DOHH2 (cell line): Measurements from ENCODE around the gene RBM28.

Source experiments
- H3F3A ChIP-seq: fragments of 200-600 bp; sonication (generic), shearing (Covaris generic); 2 replicates; pipeline ENCODE4 v1.6.0; 2016; ENCODE audit warnings: antibody characterized with exemption, mild to moderate bottlenecking; ENCODE audit not compliant: control insufficient read depth, insufficient read depth
- H3K27ac ChIP-seq: fragments of 200-600 bp; sonication (generic); 2 replicates; pipeline ENCODE4 v1.5.1; 2014; ENCODE audit warnings: low read depth, mild to moderate bottlenecking, low read length, moderate library complexity
- H3K27me3 ChIP-seq: fragments of 200-600 bp; sonication (generic); 2 replicates; pipeline ENCODE4 v1.6.1; 2014; ENCODE audit warnings: mild to moderate bottlenecking, low read length, mixed read lengths; ENCODE audit not compliant: control insufficient read depth
- H3K36me3 ChIP-seq: fragments of 200-600 bp; sonication (generic); 2 replicates; pipeline ENCODE4 v1.6.1; 2014; ENCODE audit warnings: mild to moderate bottlenecking, low read length, moderate library complexity, mixed read lengths; ENCODE audit not compliant: control insufficient read depth
- H3K4me1 ChIP-seq: fragments of 200-600 bp; sonication (generic); 2 replicates; pipeline ENCODE4 v1.6.1; 2014; ENCODE audit warnings: mild to moderate bottlenecking, low read length, mixed read lengths; ENCODE audit not compliant: control insufficient read depth
- H3K4me2 ChIP-seq: fragments of 200-600 bp; sonication (generic); 2 replicates; pipeline ENCODE4 v1.6.0; 2014; ENCODE audit warnings: mild to moderate bottlenecking, low read length, moderate library complexity
- H3K4me3 ChIP-seq: fragments of 200-600 bp; sonication (generic); 2 replicates; pipeline ENCODE4 v1.5.1; 2014; ENCODE audit warnings: mild to moderate bottlenecking, low read length, mixed read lengths
- H3K79me2 ChIP-seq: fragments of 200-600 bp; sonication (generic); 2 replicates; pipeline ENCODE4 v1.6.1; 2014; ENCODE audit warnings: mild to moderate bottlenecking, low read length, mixed read lengths; ENCODE audit not compliant: control insufficient read depth
- H3K9me2 ChIP-seq: fragments of 200-600 bp; sonication (generic); replicated peaks from 2 replicates; pipeline ENCODE4 v1.6.1; 2014; ENCODE audit warnings: mild to moderate bottlenecking, low read length, mixed read lengths; ENCODE audit not compliant: control insufficient read depth
- H3K9me3 ChIP-seq: fragments of 200-600 bp; sonication (generic); 2 replicates; pipeline ENCODE4 v1.6.1; 2014; ENCODE audit warnings: antibody characterized with exemption, low read length, mixed read lengths; ENCODE audit not compliant: control insufficient read depth, insufficient read depth
- H4K20me1 ChIP-seq: fragments of 200-600 bp; sonication (generic); 2 replicates; pipeline ENCODE4 v1.6.0; 2014; ENCODE audit warnings: low read depth, mild to moderate bottlenecking, antibody characterized with exemption, low read length, moderate library complexity; ENCODE audit not compliant: control insufficient read depth, insufficient read depth
- CTCF ChIP-seq: fragments of 200-600 bp; sonication (generic); IDR thresholded peaks from one replicate; pipeline ENCODE4 v1.5.1; 2014; ENCODE audit warnings: antibody characterized with exemption, mild to moderate bottlenecking, low read depth, low read length; ENCODE audit not compliant: poor library complexity, severe bottlenecking
- EZH2phosphoT487 ChIP-seq: fragments of 200-600 bp; sonication (generic); IDR thresholded peaks from 2 replicates; pipeline ENCODE4 v1.6.1; 2017; ENCODE audit warnings: borderline replicate concordance, mild to moderate bottlenecking, antibody characterized with exemption, low read length, moderate library complexity, mixed read lengths

Gene RBM28

GRCh38 chr7:128390871-128391565 is 47.3 kb upstream of the RBM28 start:
- no peaks in the 10 kb centered on the region for H3K9me3 ChIP-seq
- peaks cover 9% of the 10 kb centered on the region for H3K4me1 ChIP-seq
- H3K27ac ChIP-seq: no peak overlapping the region
- H3K4me3 ChIP-seq: no peak overlapping the region
- no peaks in the 10 kb centered on the region for H3K79me2 ChIP-seq
- H3K36me3 ChIP-seq: peaks cover 38% of the 10 kb centered on the region
- no peaks in the 10 kb centered on the region for H4K20me1 ChIP-seq
- H3K27me3 ChIP-seq: peaks cover 10% of the 10 kb centered on the region
- peaks cover 5% of the 10 kb centered on the region; the same call in 1 of the 2 replicates for H3F3A ChIP-seq
- H3K9me2 ChIP-seq: no peaks in the 10 kb centered on the region
- no peak overlapping the region for H3K4me2 ChIP-seq
- no peak for TF ChIP-seq EZH2phosphoT487
- no peak for TF ChIP-seq CTCF

DNA sequence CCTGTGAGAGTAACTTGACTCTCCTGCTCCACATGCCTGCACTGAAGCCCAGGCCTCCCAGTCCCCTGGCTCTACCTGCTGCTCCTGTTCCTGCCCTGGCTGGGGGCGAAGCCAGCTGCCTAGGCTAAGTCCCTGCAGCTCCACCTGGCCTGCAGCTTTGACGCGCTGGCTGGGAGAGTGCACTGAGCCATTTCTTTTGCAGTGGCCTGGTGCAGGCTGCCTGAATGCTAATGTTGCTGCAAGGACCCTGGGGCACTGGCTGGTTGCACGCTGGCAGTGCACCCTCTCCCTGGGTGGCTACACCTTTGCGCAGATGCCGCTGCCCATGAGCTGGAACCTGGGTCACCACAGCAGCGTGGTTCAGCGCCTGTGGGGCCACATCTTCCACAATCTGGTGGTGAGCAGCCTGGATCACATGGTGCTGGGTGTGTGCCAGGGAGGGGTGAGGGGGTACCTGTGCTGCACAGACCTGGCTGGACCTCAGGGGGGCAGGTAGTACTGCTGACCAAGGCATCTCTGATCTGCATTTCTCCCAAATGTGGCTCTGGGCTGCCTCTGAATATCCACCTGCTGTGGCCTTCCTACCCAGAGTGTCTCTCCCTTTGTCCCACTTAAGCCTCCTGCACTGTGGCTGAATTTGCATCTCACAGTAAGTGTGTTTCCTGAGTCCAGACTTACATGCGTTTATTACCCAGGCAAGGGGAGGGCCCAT is 46.1 kb upstream of the RBM28 start:
- Histone ChIP-seq H3K79me2 (no peaks in the 10 kb centered on the region), H3K27ac (no peak overlapping the region), H3K4me2 (no peak overlapping the region)

GRCh38 chr7:128389085-128389617 is 45.4 kb upstream of the RBM28 start:
- H3K27ac ChIP-seq: no peak overlapping the region
- no peak overlapping the region for H3K4me2 ChIP-seq
- no peaks in the 10 kb centered on the region for H4K20me1 ChIP-seq
- peaks cover 14% of the 10 kb centered on the region for H3K4me1 ChIP-seq
- H3K9me3 ChIP-seq: no peaks in the 10 kb centered on the region
- H3K9me2 ChIP-seq: no peaks in the 10 kb centered on the region
- H3K36me3 ChIP-seq: peaks cover 19% of the 10 kb centered on the region
- no peaks in the 10 kb centered on the region for H3K79me2 ChIP-seq
- TF ChIP-seq EZH2phosphoT487: no peak
- TF ChIP-seq CTCF: no peak
- H3F3A ChIP-seq: peaks cover 5% of the 10 kb centered on the region; the same call in 1 of the 2 replicates
- peaks cover 10% of the 10 kb centered on the region for H3K27me3 ChIP-seq
- no peak overlapping the region for H3K4me3 ChIP-seq

More for the DNA sequence above, 46.1 kb upstream of the RBM28 start:
- Histone ChIP-seq H3K36me3 (peaks cover 25% of the 10 kb centered on the region), H3F3A (peaks cover 5% of the 10 kb centered on the region; the same call in 1 of the 2 replicates), H3K9me2 (no peaks in the 10 kb centered on the region), H3K27me3 (peaks cover 10% of the 10 kb centered on the region), H4K20me1 (no peaks in the 10 kb centered on the region), H3K4me3 (no peak overlapping the region), H3K4me1 (peaks cover 11% of the 10 kb centered on the region), H3K9me3 (no peaks in the 10 kb centered on the region)
- TF ChIP-seq EZH2phosphoT487 (no peak), CTCF (no peak)
